H7 (cell line): Measurements from ENCODE around the gene BICRA. TPM values are rescaled to one million over a fixed set of nuclear protein-coding genes. Genes with fewer than 3 reads are reported as not detected.
"Not testable (repeated sequence)": the region's sequence is repeated elsewhere in the genome, so short reads cannot be mapped to it uniquely, and the experiment has no call there.

Experiments used
- DNase-seq: peaks from one replicate; pipeline ENCODE4 v3.0.0; 2012
- H3K27me3 ChIP-seq: 2 replicates; pipeline ENCODE4 v1.6.0; 2011; ENCODE audit warnings: mild to moderate bottlenecking, low read length; ENCODE audit not compliant: control insufficient read depth, insufficient read depth
- H3K36me3 ChIP-seq: replicated peaks from 2 replicates; pipeline ENCODE4 v1.5.1; 2011; ENCODE audit warnings: low read length; ENCODE audit not compliant: control insufficient read depth, insufficient read depth
- H3K4me3 ChIP-seq: 2 replicates; pipeline ENCODE4 v1.5.1; 2011; ENCODE audit warnings: low read depth, mild to moderate bottlenecking, control low read depth, low read length, moderate library complexity; ENCODE audit not compliant: insufficient read depth
- total RNA-seq: library from RNA; depleted of rRNA; stranded (reverse); fragments of >200 nt; shearing (Covaris generic); gene quantifications from 2 replicates; pipeline ENCODE4 v1.2.3, GENCODE V29; 2014

BICRA gene
- total RNA-seq, 1 experiment from 2014 or later = 3.4 TPM

GRCh38 chr19:47633517-47633916 lies 24.6 kb downstream of the BICRA start:
- no peak for DNase-seq
- Histone ChIP-seq H3K36me3 (no peaks in the 10 kb centered on the region), H3K27me3 (no peaks in the 10 kb centered on the region)

GRCh38 chr19:47633996-47634395 lies 25.1 kb downstream of the BICRA start:
- Histone ChIP-seq H3K36me3 (no peaks in the 10 kb centered on the region), H3K4me3 (no peak overlapping the region), H3K27me3 (no peaks in the 10 kb centered on the region)
- DNase-seq = no peak

More at GRCh38 chr19:47633517-47633916, 24.6 kb downstream of the BICRA start:
- no peak overlapping the region for H3K4me3 ChIP-seq

- H3K27me3 ChIP-seq = not testable (repeated sequence)
These were observed 26.3 kb downstream of the BICRA start for GRCh38 chr19:47635152-47635754.

GRCh38 chr19:47637550-47637949 lies 28.6 kb downstream of the BICRA start:
- Histone ChIP-seq H3K36me3 (no peaks in the 10 kb centered on the region), H3K4me3 (no peak overlapping the region), H3K27me3 (no peaks in the 10 kb centered on the region)
- no peak for DNase-seq

More at GRCh38 chr19:47635152-47635754, 26.3 kb downstream of the BICRA start:
- H3K36me3 ChIP-seq, H3K4me3 ChIP-seq, DNase-seq: not testable (repeated sequence)

GRCh38 chr19:47641891-47642485 lies 33.1 kb downstream of the BICRA start:
- Histone ChIP-seq H3K27me3 (no peaks in the 10 kb centered on the region), H3K4me3 (no peak overlapping the region), H3K36me3 (peaks cover 2% of the 10 kb centered on the region; the same call in 1 of the 2 replicates)
- DNase-seq = no peak

GRCh38 chr19:47643281-47643680 lies 34.3 kb downstream of the BICRA start:
- Histone ChIP-seq H3K36me3 (peaks cover 2% of the 10 kb centered on the region; the same call in 1 of the 2 replicates), H3K27me3 (no peaks in the 10 kb centered on the region), H3K4me3 (no peak overlapping the region)
- DNase-seq = no peak

- peaks cover 2% of the 10 kb centered on the region for H3K36me3 ChIP-seq
- DNase-seq = no peak
- no peaks in the 10 kb centered on the region for H3K27me3 ChIP-seq
- no peak overlapping the region for H3K4me3 ChIP-seq
These were observed 35.3 kb downstream of the BICRA start for GRCh38 chr19:47644199-47644598.

GRCh38 chr19:47644743-47645482 lies 36.0 kb downstream of the BICRA start:
- H3K27me3 ChIP-seq = no peaks in the 10 kb centered on the region
- H3K36me3 ChIP-seq = peaks cover 3% of the 10 kb centered on the region
- DNase-seq = no peak
- H3K4me3 ChIP-seq = no peak overlapping the region

GRCh38 chr19:47646924-47647323 lies 38.0 kb downstream of the BICRA start:
- no peak for DNase-seq

GRCh38 chr19:47649588-47649987 lies 40.7 kb downstream of the BICRA start:
- H3K27me3 ChIP-seq = no peaks in the 10 kb centered on the region
- peaks cover 3% of the 10 kb centered on the region for H3K36me3 ChIP-seq
- no peak for DNase-seq
- no peak overlapping the region for H3K4me3 ChIP-seq

More at GRCh38 chr19:47646924-47647323, 38.0 kb downstream of the BICRA start:
- H3K27me3 ChIP-seq = no peaks in the 10 kb centered on the region
- H3K4me3 ChIP-seq = no peak overlapping the region
- peaks cover 3% of the 10 kb centered on the region for H3K36me3 ChIP-seq

- H3K4me3 ChIP-seq = no peak overlapping the region
- DNase-seq = no peak
- H3K27me3 ChIP-seq = no peaks in the 10 kb centered on the region
- H3K36me3 ChIP-seq = peaks cover 3% of the 10 kb centered on the region
These were observed 41.8 kb downstream of the BICRA start for GRCh38 chr19:47650700-47651099.

- no peak overlapping the region for H3K4me3 ChIP-seq
These were observed 42.2 kb downstream of the BICRA start for GRCh38 chr19:47651132-47651531.

GRCh38 chr19:47651691-47652090 lies 42.8 kb downstream of the BICRA start:
- peaks cover 3% of the 10 kb centered on the region for H3K36me3 ChIP-seq
- H3K27me3 ChIP-seq = no peaks in the 10 kb centered on the region
- no peak for DNase-seq
- no peak overlapping the region for H3K4me3 ChIP-seq

More at GRCh38 chr19:47651132-47651531, 42.2 kb downstream of the BICRA start:
- Histone ChIP-seq H3K27me3 (no peaks in the 10 kb centered on the region), H3K36me3 (peaks cover 3% of the 10 kb centered on the region)
- no peak for DNase-seq

GRCh38 chr19:47652285-47652684 lies 43.4 kb downstream of the BICRA start:
- no peak for DNase-seq
- peaks cover 1% of the 10 kb centered on the region for H3K36me3 ChIP-seq
- H3K27me3 ChIP-seq = no peaks in the 10 kb centered on the region
- H3K4me3 ChIP-seq = no peak overlapping the region

- H3K27me3 ChIP-seq = no peaks in the 10 kb centered on the region
- no peak for DNase-seq
These were observed 44.9 kb downstream of the BICRA start for GRCh38 chr19:47653856-47654255.

More at GRCh38 chr19:47653856-47654255, 44.9 kb downstream of the BICRA start:
- peaks cover 1% of the 10 kb centered on the region for H3K36me3 ChIP-seq
- no peak overlapping the region for H3K4me3 ChIP-seq
